HepG2 (cell line): ENCODE measurements around the gene TKFC. TPM values are rescaled to one million over a fixed set of nuclear protein-coding genes. Genes with fewer than 3 reads are reported as not detected.

Source experiments
- ARID2 ChIP-seq: sonication (generic); formaldehyde crosslinking; IDR thresholded peaks from 2 replicates; pipeline ENCODE4 v1.8.1; 2022; ENCODE audit warnings: mild to moderate bottlenecking, missing genetic modification reagents, borderline replicate concordance
- CBX2 ChIP-seq, 2 experiments: fragments of 200-600 bp in 1 of 2; sonication (generic); formaldehyde crosslinking in 1 of 2; IDR thresholded peaks; 2 replicates each; pipeline versions ENCODE4 v1.7.0 to v1.8.1; 2018 to 2022; ENCODE audit warnings: low read depth in 2 of 2, low read length in 1 of 2, mild to moderate bottlenecking in 1 of 2, missing genetic modification reagents in 1 of 2
- DBP ChIP-seq: sonication (generic); formaldehyde crosslinking; IDR thresholded peaks from 2 replicates; pipeline ENCODE4 v1.4.0; 2020; ENCODE audit warnings: missing genetic modification reagents; ENCODE audit errors: not compliant biosample characterization
- ELF3 ChIP-seq: IDR thresholded peaks from 2 replicates; pipeline ENCODE4 v1.6.1; 2016; ENCODE audit warnings: missing genetic modification reagents, missing compliant biosample characterization
- ESRRA ChIP-seq: sonication (generic); formaldehyde crosslinking; IDR thresholded peaks from 2 replicates; pipeline ENCODE4 v1.5.1; 2020; ENCODE audit warnings: mild to moderate bottlenecking, low read depth, missing genetic modification reagents
- HIC2 ChIP-seq: sonication (generic); formaldehyde crosslinking; IDR thresholded peaks from 2 replicates; pipeline ENCODE4 v1.9.0; 2022; ENCODE audit warnings: low read depth, missing genetic modification reagents
- JUNB ChIP-seq: sonication (generic); formaldehyde crosslinking; IDR thresholded peaks from 2 replicates; pipeline ENCODE4 v1.8.0; 2022; ENCODE audit warnings: missing genetic modification reagents, mild to moderate bottlenecking, borderline replicate concordance
- MED8 ChIP-seq: sonication (generic); formaldehyde crosslinking; IDR thresholded peaks from 2 replicates; pipeline ENCODE4 v1.8.1; 2023; ENCODE audit warnings: mild to moderate bottlenecking, missing genetic modification reagents; ENCODE audit not compliant: insufficient replicate concordance
- MTF1 ChIP-seq: sonication (generic); formaldehyde crosslinking; IDR thresholded peaks from 2 replicates; pipeline ENCODE4 v1.5.0; 2020; ENCODE audit warnings: missing genetic modification reagents
- NR1H2 ChIP-seq: sonication (generic); formaldehyde crosslinking; IDR thresholded peaks from 2 replicates; pipeline ENCODE4 v1.8.1; 2022; ENCODE audit warnings: low read depth, missing genetic modification reagents, borderline replicate concordance
- PAX8 ChIP-seq: sonication (generic); formaldehyde crosslinking; IDR thresholded peaks from 2 replicates; pipeline ENCODE4 v1.8.0; 2022; ENCODE audit warnings: mild to moderate bottlenecking, missing genetic modification reagents, borderline replicate concordance
- SIN3B ChIP-seq: fragments of 150-350 bp; IDR thresholded peaks from 2 replicates; pipeline ENCODE4 v1.6.1; 2014; ENCODE audit warnings: low read length
- SP140L ChIP-seq: sonication (generic); formaldehyde crosslinking; IDR thresholded peaks from 2 replicates; pipeline ENCODE4 v1.4.0; 2020; ENCODE audit warnings: missing genetic modification reagents, borderline replicate concordance
- TIGD3 ChIP-seq: sonication (generic); formaldehyde crosslinking; IDR thresholded peaks from 2 replicates; pipeline ENCODE4 v1.5.1; 2020; ENCODE audit warnings: mild to moderate bottlenecking, missing genetic modification reagents, borderline replicate concordance
- ZEB1 ChIP-seq: IDR thresholded peaks from 2 replicates; pipeline ENCODE4 v1.6.1; 2012; ENCODE audit warnings: mild to moderate bottlenecking, low read depth, inconsistent platforms; ENCODE audit not compliant: insufficient replicate concordance
- ZNF235 ChIP-seq: sonication (generic); formaldehyde crosslinking; IDR thresholded peaks from 2 replicates; pipeline ENCODE4 v1.8.1; 2023; ENCODE audit warnings: mild to moderate bottlenecking, missing genetic modification reagents, borderline replicate concordance
- ZNF629 ChIP-seq: sonication (generic); formaldehyde crosslinking; conservative IDR thresholded peaks from 2 replicates; pipeline ENCODE4 v1.5.0; 2020; ENCODE audit warnings: missing genetic modification reagents
- ZNF746 ChIP-seq: sonication (generic); formaldehyde crosslinking; IDR thresholded peaks from 2 replicates; pipeline ENCODE4 v1.8.0; 2022; ENCODE audit warnings: mild to moderate bottlenecking, missing genetic modification reagents
- polyA plus RNA-seq, 8 experiments: library from polyadenylated mRNA; depleted of rRNA in 3 of 8; stranded (reverse) in 7 of 8; unstranded in 1 of 8; fragments of >200 nt; fragmentation: Illumina TruSeq in 4 of 8; extraction: Trizol in 4 of 8; gene quantifications; 2 replicates each; pipeline versions ENCODE4 v1.2.1 to v1.2.3, GENCODE V29; 2011 to 2016; ENCODE audit warnings: low read depth in 4 of 8, missing spikeins in 1 of 8, mixed read lengths in 1 of 8; ENCODE audit not compliant: insufficient read depth in 1 of 8
- total RNA-seq, 5 experiments: library from RNA; depleted of rRNA; stranded (reverse); fragments of >200 nt; fragmentation: Illumina TruSeq; extraction: Trizol; gene quantifications; 2 replicates each; pipeline ENCODE4 v1.2.3, GENCODE V29; 2016; ENCODE audit warnings: low read depth in 1 of 5
- TF ChIP-seq, protein P1 (sequence below): sonication (generic); formaldehyde crosslinking; IDR thresholded peaks from 2 replicates; pipeline ENCODE4 v1.4.0; 2020; ENCODE audit warnings: missing genetic modification reagents

Gene TKFC
- total and polyA plus RNA-seq, 2 of the 13 experiments (the other 11 are each of a cell fraction or from before 2014, with no cell fraction given): 147 to 197 TPM

DNA sequence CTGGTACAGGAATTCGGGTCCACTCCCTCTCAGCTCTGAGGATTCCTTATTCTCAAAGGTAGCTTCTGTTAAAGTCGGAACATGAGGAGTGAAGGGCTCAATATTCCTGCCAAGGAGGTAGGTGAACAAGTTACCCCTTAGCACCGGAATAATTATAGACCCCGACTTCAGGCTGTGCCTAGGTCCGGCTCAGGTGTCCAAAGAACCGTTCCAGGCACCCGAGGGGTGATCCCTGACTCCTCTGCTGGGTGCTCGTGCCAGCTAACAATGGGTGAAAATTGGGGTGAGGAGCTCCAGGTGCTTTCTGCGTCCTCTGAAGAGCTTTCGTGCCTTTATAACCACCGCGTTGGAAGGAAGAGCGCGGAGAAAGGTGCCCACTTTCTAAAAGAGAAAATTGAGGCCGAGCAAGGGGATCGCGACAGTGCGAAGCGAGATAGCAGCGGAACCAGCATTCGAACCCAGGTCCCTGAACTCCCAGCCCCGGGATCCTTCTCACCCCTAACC is 28.3 kb downstream of the TKFC start (continued):
- TF ChIP-seq PAX8 (CRISPR knock-in tag): no peak
- TF ChIP-seq SP140L (CRISPR knock-in tag): no peak
- TF ChIP-seq ZNF746 (CRISPR knock-in tag): no peak
- no peak for TF ChIP-seq TIGD3
- no peak for TF ChIP-seq JUNB (CRISPR knock-in tag)
- no peak for TF ChIP-seq ELF3 (CRISPR knock-in tag)
- no peak for TF ChIP-seq CBX2 (IDR thresholded peaks at IDR 0.05; ENCODE audit: low read depth, low read length)
- no peak for TF ChIP-seq CBX2 (CRISPR knock-in tag; IDR thresholded peaks at IDR 0.05; ENCODE audit: low read depth)
- no peak for TF ChIP-seq NR1H2 (CRISPR knock-in tag)
- 0 out of 2 replicates have a peak, but pooled peaks have one; percentile 65 for TF ChIP-seq HIC2
- 0 out of 2 replicates have a peak, but pooled peaks have one; percentile 40 for TF ChIP-seq ARID2 (CRISPR knock-in tag)
- TF ChIP-seq MED8 (CRISPR knock-in tag): no peak
- no peak for TF ChIP-seq ZNF235 (CRISPR knock-in tag)
- TF ChIP-seq MTF1 (CRISPR knock-in tag): no peak
- TF ChIP-seq, protein P1, sequence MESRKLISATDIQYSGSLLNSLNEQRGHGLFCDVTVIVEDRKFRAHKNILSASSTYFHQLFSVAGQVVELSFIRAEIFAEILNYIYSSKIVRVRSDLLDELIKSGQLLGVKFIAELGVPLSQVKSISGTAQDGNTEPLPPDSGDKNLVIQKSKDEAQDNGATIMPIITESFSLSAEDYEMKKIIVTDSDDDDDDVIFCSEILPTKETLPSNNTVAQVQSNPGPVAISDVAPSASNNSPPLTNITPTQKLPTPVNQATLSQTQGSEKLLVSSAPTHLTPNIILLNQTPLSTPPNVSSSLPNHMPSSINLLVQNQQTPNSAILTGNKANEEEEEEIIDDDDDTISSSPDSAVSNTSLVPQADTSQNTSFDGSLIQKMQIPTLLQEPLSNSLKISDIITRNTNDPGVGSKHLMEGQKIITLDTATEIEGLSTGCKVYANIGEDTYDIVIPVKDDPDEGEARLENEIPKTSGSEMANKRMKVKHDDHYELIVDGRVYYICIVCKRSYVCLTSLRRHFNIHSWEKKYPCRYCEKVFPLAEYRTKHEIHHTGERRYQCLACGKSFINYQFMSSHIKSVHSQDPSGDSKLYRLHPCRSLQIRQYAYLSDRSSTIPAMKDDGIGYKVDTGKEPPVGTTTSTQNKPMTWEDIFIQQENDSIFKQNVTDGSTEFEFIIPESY (CRISPR knock-in tag): no peak
- TF ChIP-seq SIN3B: no peak
- TF ChIP-seq ESRRA: no peak
- TF ChIP-seq DBP (CRISPR knock-in tag): no peak
- TF ChIP-seq ZEB1: no peak
- TF ChIP-seq ZNF629 (CRISPR knock-in tag): peak; percentile 44; the same call in 1 of the 2 replicates
